ENCODE results near the gene AVP.

DNA sequence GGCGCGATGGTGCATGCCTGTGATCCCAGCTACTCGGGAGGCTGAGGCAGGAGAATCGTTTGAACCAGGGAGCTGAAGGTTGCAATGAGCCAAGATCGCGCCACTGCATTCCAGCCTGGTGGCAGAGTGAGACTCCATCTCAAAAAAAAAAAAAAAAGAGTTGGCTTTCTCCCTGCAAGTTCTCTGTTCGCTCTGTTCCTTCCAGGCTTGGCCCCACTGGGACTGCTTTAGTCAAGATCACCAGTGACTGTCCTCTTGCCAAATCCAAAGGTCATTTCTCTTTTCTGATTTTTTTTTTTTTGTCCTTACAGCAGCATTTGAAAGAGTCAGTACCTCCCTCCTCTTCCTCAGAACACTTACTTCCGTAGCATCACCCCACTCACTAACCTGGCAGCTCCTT, 51.9 kb downstream of the AVP start:
- TF ChIP-seq, protein P1, sequence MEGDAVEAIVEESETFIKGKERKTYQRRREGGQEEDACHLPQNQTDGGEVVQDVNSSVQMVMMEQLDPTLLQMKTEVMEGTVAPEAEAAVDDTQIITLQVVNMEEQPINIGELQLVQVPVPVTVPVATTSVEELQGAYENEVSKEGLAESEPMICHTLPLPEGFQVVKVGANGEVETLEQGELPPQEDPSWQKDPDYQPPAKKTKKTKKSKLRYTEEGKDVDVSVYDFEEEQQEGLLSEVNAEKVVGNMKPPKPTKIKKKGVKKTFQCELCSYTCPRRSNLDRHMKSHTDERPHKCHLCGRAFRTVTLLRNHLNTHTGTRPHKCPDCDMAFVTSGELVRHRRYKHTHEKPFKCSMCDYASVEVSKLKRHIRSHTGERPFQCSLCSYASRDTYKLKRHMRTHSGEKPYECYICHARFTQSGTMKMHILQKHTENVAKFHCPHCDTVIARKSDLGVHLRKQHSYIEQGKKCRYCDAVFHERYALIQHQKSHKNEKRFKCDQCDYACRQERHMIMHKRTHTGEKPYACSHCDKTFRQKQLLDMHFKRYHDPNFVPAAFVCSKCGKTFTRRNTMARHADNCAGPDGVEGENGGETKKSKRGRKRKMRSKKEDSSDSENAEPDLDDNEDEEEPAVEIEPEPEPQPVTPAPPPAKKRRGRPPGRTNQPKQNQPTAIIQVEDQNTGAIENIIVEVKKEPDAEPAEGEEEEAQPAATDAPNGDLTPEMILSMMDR (IDR thresholded peaks at IDR 0.05), result no peak
- TF ChIP-seq NPAS2 (CRISPR knock-in tag; IDR thresholded peaks at IDR 0.05; ENCODE audit: borderline replicate concordance) (no peak), CEBPB (IDR thresholded peaks at IDR 0.05) (no peak), EP300 (IDR thresholded peaks at IDR 0.05) (no peak), POLR2A (IDR thresholded peaks at IDR 0.05; ENCODE audit: low read length) (no peak)
- TF ChIP-seq, protein P2, sequence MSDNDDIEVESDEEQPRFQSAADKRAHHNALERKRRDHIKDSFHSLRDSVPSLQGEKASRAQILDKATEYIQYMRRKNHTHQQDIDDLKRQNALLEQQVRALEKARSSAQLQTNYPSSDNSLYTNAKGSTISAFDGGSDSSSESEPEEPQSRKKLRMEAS (IDR thresholded peaks at IDR 0.05), result no peak
- TF ChIP-seq, protein P3, sequence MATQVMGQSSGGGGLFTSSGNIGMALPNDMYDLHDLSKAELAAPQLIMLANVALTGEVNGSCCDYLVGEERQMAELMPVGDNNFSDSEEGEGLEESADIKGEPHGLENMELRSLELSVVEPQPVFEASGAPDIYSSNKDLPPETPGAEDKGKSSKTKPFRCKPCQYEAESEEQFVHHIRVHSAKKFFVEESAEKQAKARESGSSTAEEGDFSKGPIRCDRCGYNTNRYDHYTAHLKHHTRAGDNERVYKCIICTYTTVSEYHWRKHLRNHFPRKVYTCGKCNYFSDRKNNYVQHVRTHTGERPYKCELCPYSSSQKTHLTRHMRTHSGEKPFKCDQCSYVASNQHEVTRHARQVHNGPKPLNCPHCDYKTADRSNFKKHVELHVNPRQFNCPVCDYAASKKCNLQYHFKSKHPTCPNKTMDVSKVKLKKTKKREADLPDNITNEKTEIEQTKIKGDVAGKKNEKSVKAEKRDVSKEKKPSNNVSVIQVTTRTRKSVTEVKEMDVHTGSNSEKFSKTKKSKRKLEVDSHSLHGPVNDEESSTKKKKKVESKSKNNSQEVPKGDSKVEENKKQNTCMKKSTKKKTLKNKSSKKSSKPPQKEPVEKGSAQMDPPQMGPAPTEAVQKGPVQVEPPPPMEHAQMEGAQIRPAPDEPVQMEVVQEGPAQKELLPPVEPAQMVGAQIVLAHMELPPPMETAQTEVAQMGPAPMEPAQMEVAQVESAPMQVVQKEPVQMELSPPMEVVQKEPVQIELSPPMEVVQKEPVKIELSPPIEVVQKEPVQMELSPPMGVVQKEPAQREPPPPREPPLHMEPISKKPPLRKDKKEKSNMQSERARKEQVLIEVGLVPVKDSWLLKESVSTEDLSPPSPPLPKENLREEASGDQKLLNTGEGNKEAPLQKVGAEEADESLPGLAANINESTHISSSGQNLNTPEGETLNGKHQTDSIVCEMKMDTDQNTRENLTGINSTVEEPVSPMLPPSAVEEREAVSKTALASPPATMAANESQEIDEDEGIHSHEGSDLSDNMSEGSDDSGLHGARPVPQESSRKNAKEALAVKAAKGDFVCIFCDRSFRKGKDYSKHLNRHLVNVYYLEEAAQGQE (IDR thresholded peaks at IDR 0.05), result no peak
- TF ChIP-seq, protein P4, sequence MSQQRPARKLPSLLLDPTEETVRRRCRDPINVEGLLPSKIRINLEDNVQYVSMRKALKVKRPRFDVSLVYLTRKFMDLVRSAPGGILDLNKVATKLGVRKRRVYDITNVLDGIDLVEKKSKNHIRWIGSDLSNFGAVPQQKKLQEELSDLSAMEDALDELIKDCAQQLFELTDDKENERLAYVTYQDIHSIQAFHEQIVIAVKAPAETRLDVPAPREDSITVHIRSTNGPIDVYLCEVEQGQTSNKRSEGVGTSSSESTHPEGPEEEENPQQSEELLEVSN (IDR thresholded peaks at IDR 0.05; ENCODE audit: borderline replicate concordance, low read depth), result no peak

Measured in A549 (cell line).